GM21528 (cell line): ENCODE data around the gene HSPE1.
A peak's percentile ranks its signal among the peaks of the same experiment; 100 is the strongest.
"Not testable (repeated sequence)": the region's sequence is repeated elsewhere in the genome, so short reads cannot be mapped to it uniquely, and the experiment has no call there.

Source experiments
- ATAC-seq: cut with Tn5 transposase; IDR thresholded peaks from one replicate; pipeline ENCODE4 v1.9.1; 2021; ENCODE audit warnings: mild to moderate bottlenecking, moderate library complexity; ENCODE audit not compliant: unreplicated experiment, low FRiP score

HSPE1 gene

DNA sequence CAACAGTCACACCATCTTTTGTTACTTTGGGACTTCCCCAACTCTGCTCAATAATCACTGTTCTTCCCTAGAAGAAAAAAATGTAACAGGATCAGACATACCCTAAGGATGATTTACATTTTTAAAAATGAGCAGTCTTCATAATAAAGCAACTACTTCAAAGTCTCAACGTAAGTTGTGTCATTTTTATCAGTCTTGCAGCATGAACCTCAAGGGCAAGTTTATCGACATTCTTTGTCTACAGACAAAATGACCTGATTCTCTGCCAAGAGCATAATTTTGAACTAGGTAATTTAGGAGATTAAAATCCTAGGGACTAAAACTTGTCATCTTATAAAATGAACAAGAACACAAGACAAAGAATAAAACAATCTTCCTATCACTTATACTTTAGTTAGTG is 2.9 kb upstream of the HSPE1 start:
- ATAC-seq: no peak

- no peak for ATAC-seq
These were observed 1.8 kb upstream of the HSPE1 start for GRCh38 chr2:197498235-197498936.

DNA sequence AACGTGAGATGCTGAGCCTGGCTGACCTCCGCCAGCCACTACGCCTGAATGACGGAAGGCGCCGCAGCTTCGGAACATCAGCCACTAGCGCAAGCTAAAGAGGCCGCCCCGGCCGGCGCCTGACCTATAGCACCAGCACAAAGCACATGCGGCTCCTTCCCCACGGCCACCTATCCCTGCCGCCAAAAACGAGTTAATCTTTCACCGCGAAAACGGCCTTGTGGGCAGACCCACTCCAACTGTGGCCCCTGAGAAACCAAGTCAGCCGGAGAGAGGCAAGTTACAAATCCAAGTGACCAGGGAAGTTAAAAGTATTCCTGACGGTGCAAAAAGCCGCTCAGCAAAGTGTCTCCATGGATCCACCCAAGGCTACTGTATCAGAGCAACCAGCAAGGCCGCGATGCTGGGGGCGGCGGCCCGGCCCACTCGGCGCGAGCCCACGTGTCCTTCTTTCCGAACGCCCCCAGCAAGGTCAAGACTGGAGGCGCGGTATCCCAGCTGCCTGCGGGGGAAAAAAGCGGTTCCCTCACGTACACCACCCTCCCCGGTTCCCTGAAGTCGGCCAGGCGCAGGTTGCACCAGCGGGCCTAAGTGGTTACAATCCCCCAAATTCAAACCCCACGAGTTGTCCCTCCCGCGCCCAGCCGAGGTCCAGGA is 1.1 kb upstream of the HSPE1 start:
- peak; percentile 26 for ATAC-seq

- ATAC-seq: peak; percentile 9
These were observed 438 bp downstream of the HSPE1 start for GRCh38 chr2:197500503-197501131.

DNA sequence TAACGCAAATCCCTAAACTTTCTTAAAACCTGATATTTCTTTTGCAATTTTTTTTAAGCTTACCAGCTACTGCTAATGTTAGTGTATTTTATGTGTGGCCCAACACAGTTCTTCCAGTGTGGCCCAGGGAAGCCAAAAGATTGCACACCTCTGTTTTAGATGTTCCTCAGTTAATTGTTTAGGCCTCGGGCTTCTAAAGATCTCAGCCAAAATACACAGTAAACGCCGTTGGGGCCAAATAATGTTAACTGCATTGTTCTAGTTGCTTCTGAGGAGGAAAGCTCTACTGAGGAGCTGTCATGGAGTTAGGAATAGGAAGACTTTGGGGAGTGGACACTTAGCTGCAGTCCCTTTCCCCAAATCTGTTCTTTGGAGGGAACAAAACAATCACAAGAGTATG is 2.0 kb downstream of the HSPE1 start:
- ATAC-seq: no peak

DNA sequence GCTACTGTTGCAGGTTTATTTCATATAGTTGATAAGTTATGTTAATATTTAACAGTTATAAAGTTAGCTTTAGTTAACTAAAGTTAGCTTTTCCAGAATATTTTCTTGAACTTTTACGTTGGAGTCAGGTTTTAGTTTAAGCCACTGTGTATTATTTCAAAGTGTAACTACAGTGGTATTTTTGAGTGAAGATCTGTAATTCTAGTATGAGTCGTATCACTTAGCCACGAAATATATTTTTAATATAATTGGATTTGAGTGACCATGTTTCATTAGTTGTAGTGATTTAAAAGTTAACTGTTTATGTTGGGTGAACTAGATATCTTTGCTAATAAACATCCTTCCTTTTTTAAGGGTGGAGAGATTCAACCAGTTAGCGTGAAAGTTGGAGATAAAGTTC is 2.5 kb downstream of the HSPE1 start:
- ATAC-seq: no peak

DNA sequence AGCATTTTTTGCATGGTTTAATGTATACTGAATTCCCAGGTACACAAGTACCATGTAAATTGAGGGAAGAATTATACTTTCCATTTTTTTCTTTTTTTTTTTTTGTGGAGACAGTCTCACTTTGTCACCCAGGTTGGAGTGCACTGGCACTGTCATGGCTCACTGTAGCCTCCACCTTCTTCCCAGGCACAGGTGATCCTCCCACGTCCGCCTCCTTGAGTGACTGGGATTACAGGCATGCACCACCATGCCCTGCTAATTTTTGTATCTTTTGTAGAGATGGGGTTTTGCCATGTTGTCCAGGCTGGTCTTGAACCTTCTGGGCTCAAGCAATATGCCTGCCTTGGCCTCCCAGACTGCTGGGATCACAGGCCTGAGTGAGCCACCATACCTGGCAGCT is 3.8 kb downstream of the HSPE1 start:
- ATAC-seq: no peak

GRCh38 chr2:197504512-197504911 is 4.3 kb downstream of the HSPE1 start:
- no peak for ATAC-seq

GRCh38 chr2:197506658-197507057 is 6.5 kb downstream of the HSPE1 start:
- no peak for ATAC-seq

- no peak for ATAC-seq
These were observed 13.7 kb downstream of the HSPE1 start for GRCh38 chr2:197513915-197514314.

DNA sequence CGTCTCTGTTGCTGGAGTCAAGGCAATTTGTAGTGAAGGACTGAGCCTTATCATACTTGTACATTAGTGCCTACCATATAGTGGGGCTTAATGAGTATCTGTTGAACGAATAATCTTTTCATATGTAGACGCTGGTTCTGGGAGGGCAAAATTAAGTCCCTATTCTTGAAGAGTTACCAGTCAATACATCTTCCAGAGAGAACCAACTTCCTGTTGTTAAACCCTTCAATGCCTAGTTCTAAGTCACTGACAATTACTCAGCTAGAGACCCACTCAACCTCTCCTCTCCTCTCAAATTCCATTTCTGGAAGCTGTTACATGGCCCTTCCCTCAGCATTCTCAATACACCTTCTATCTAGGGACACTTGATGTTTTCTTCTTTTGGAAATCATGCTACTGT is 14.6 kb downstream of the HSPE1 start:
- ATAC-seq: no peak

DNA sequence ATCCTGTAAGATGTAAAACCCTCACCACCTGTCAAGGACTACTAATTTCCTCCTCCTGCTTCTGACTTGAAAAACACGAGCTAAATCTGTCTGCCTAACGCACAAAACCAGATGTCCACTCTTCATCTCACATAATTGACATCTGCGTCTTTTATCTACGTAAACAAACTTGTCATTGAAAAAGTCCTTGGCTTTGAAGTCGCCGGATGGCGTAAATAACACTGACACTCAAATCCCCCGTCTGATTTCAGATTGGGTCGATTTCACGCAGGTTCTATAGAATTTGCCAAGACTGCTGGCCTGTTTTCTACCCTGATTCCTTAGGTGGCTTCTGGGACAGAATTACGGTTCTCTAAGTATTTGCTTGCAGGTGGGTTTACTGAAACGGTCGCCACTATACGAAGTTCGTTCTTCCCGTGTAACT is 15.1 kb downstream of the HSPE1 start:
- no peak for ATAC-seq

GRCh38 chr2:197515739-197516392 is 15.7 kb downstream of the HSPE1 start, which contains the start of gene MOB4:
MOB4 (plus strand) TSS chr2:197516066; CDS start chr2:197516087, 21 bp downstream.
- ATAC-seq: peak; percentile 94

- peak; percentile 21 for ATAC-seq
These were observed 16.2 kb downstream of the HSPE1 start for GRCh38 chr2:197516393-197516761.

DNA sequence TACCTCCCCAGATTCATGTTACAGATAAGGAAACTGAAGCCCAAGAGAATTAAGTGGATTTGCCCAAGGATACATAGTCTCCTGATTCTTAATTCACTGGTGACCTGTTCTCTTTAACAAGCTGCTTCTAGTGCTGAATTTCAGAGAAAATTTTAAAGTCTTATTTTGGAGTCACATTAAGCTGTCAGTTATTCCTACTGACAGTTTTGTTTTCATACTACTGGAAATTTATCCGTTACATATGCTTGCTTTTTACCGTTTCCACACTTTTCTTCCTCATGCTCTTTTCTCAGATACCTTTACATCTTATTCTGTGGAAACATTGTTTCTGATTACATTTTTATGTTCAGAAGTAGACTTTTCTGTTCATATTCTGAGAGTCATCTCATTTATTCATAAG is 17.0 kb downstream of the HSPE1 start:
- ATAC-seq: no peak

DNA sequence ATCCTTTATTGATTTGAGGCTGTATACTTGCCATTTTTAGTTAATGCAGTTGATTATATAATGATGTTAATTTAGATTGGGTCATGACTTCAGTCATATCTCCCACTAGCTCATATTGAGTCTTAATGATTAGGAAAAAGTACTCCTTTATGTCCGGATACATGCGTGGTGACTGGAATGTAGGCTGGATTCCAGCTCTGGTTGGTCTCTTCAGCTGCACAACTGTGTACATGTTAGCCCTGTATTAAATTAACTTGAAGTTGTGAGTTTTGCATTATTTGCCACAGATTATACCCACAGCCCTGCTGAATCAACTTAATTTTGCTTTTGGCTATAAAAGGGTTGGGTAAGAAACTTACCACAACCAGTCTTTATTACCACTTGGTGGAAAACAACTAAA is 38.2 kb downstream of the HSPE1 start:
- no peak for ATAC-seq

DNA sequence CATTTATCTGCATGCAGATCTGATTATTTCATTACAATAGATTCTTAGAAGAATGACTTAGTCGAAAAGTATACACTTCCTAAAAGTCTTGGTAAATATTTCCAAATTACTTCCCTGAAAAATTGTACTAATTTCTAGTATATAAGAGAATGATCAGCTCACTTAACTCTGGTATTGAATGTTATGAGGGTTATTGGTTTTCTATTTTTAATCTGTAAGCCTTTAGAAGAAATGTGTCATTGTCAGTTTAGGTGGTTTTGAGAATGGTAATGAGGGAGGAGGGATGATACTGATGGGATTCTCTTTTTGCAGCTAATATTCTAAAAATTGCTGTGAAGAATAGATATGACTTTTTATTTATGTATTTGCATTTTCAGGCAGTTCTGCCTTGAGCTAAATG is 39.6 kb downstream of the HSPE1 start:
- ATAC-seq: no peak

GRCh38 chr2:197543206-197543605 is 43.0 kb downstream of the HSPE1 start:
- no peak for ATAC-seq

DNA sequence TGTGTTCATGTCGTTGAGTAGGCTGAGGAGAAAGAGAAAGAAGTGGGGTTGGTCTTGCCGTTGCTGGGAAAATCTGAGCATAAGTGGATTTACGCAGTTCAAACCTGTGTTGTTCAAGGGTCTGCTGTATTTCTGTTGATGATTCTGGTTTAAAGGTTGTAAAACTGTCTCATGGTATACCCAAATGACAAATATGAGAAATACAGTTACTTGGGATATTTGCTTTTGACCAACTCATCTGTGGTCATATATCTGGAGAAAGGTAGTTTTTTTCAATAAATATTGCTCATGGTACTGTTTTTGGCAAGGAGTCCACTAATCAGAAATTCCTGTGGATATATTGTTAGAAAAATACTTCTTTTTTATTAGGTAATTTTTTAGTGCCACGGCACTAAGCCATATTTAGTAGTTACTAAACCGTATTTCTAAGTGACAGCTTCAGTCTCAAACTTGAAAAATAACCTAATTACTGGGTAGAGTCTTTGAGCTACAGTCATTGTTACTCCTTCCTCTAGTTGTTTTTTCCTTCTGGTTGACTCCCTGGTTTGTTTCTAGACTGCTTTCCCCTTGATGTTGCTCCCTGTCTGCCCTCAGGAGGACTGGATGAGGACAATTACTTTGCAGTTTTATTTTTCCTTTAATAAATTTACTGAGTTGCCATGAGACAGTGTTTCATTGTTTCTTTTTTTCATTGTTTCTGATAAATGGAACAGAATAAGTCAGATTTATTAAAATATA is 47.2 kb downstream of the HSPE1 start:
- ATAC-seq: no peak

GRCh38 chr2:197548582-197548981 is 48.4 kb downstream of the HSPE1 start:
- ATAC-seq: no peak

- ATAC-seq: not testable (repeated sequence)
These were observed 51.1 kb downstream of the HSPE1 start for GRCh38 chr2:197551260-197551659.
